Measurements from ENCODE around the gene CACNA1H. TPM values are rescaled to one million over a fixed set of nuclear protein-coding genes. Genes with fewer than 3 reads are reported as not detected.

Gene CACNA1H
- total RNA-seq, 1 experiment from 2014 or later, result 24.3 TPM

- ChIA-PET POLR2A (no interaction called here), CTCF (no interaction called here), RAD21 (ENCODE audit: low non-redundant PET in 1 of 2, low total read pairs in 2 of 2, uncharacterized antibody in 2 of 2, unreplicated experiment in 2 of 2) (no interaction called here)
- Histone ChIP-seq H3K36me3 (ENCODE audit: control insufficient read depth in 1 of 2, insufficient read depth in 2 of 2, low read length in 2 of 2) (no peaks in the 10 kb centered on the region), H2AFZ (ENCODE audit: low read depth, low read length, poor library complexity, severe bottlenecking) (no peak overlapping the region), H3K9me3 (ENCODE audit: control insufficient read depth in 1 of 2, insufficient read depth in 1 of 2, low read depth in 1 of 2, low read length in 2 of 2) (no peaks in the 10 kb centered on the region), H3K27me3 (ENCODE audit: insufficient read depth, low read length) (no peaks in the 10 kb centered on the region), H3K4me3 (replicated peaks in 1 of 2; ENCODE audit: low read depth in 1 of 2, low read length in 2 of 2) (no peak overlapping the region), H3K9ac (ENCODE audit: low read length) (no peak overlapping the region), H4K20me1 (ENCODE audit: insufficient read depth) (no peaks in the 10 kb centered on the region), H3K27ac (ENCODE audit: low read depth, low read length) (no peak overlapping the region; the same call in 1 of the 2 replicates), H3K4me1 (ENCODE audit: control insufficient read depth in 1 of 2, insufficient read depth in 2 of 2, low read length in 2 of 2) (peaks cover 24 to 42% of the 10 kb centered on the region in 2 experiments), H3K79me2 (ENCODE audit: insufficient read depth, low read length) (no peaks in the 10 kb centered on the region; the same call in 1 of the 2 replicates), H3K9me2 (ENCODE audit: insufficient read depth) (no peaks in the 10 kb centered on the region), H3K4me2 (ENCODE audit: low read length) (no peak overlapping the region)
- BruUV-seq (replicated peaks), result no TSS peak
- TF ChIP-seq MAX (IDR thresholded peaks at IDR 0.05) (no peak), CTCF (IDR thresholded peaks at IDR 0.05 in 2 of 3, conservative IDR thresholded peaks at IDR 0.05 in 1 of 3; ENCODE audit: borderline replicate concordance in 1 of 3, insufficient read depth in 1 of 3, low read depth in 2 of 3, low read length in 2 of 3) (peak in 2 of 3 experiments; percentile 29 to 30; a peak in 3 of 6 replicates)
- ATAC-seq, result no peak
- DNase-seq (ENCODE audit: low read depth, low spot score), result no peak
- intact Hi-C loops (cut with micrococcal nuclease), result no loop called here
These were observed 31.4 kb downstream of the CACNA1H start for GRCh38 chr16:1184156-1184868.

GRCh38 chr16:1184980-1185379 is 32.1 kb downstream of the CACNA1H start:
- intact Hi-C loops (cut with micrococcal nuclease), result no loop called here
- BruUV-seq (replicated peaks), result no TSS peak
- Histone ChIP-seq H3K4me2 (ENCODE audit: low read length) (no peak overlapping the region), H3K9me2 (ENCODE audit: insufficient read depth) (no peaks in the 10 kb centered on the region), H3K36me3 (ENCODE audit: control insufficient read depth in 1 of 2, insufficient read depth in 2 of 2, low read length in 2 of 2) (no peaks in the 10 kb centered on the region), H3K4me3 (replicated peaks in 1 of 2; ENCODE audit: low read depth in 1 of 2, low read length in 2 of 2) (no peak overlapping the region), H4K20me1 (ENCODE audit: insufficient read depth) (no peaks in the 10 kb centered on the region), H3K9ac (ENCODE audit: low read length) (no peak overlapping the region), H3K4me1 (ENCODE audit: control insufficient read depth in 1 of 2, insufficient read depth in 2 of 2, low read length in 2 of 2) (peaks cover 24 to 40% of the 10 kb centered on the region in 2 experiments), H3K79me2 (ENCODE audit: insufficient read depth, low read length) (no peaks in the 10 kb centered on the region; the same call in 1 of the 2 replicates), H3K9me3 (ENCODE audit: control insufficient read depth in 1 of 2, insufficient read depth in 1 of 2, low read depth in 1 of 2, low read length in 2 of 2) (no peaks in the 10 kb centered on the region), H2AFZ (ENCODE audit: low read depth, low read length, poor library complexity, severe bottlenecking) (no peak overlapping the region), H3K27me3 (ENCODE audit: insufficient read depth, low read length) (no peaks in the 10 kb centered on the region), H3K27ac (ENCODE audit: low read depth, low read length) (no peak overlapping the region)
- ChIA-PET POLR2A (no interaction called here), RAD21 (ENCODE audit: low non-redundant PET in 1 of 2, low total read pairs in 2 of 2, uncharacterized antibody in 2 of 2, unreplicated experiment in 2 of 2) (no interaction called here), CTCF (no interaction called here)
- no peak for TF ChIP-seq SIN3A (IDR thresholded peaks at IDR 0.05; ENCODE audit: low read depth)
- TF ChIP-seq ELF1 (IDR thresholded peaks at IDR 0.05; ENCODE audit: borderline replicate concordance, low read depth), result no peak
- TF ChIP-seq EGR1 (IDR thresholded peaks at IDR 0.05; ENCODE audit: low read depth), result no peak
- TF ChIP-seq ATF3 (IDR thresholded peaks at IDR 0.05), result no peak
- no peak for TF ChIP-seq FOSL1 (IDR thresholded peaks at IDR 0.05; ENCODE audit: low read depth)
- no peak for TF ChIP-seq ZNF274 (IDR thresholded peaks at IDR 0.05; ENCODE audit: low read depth, low read length)
- no peak for TF ChIP-seq EZH2phosphoT487 (IDR thresholded peaks at IDR 0.05; ENCODE audit: borderline replicate concordance)
- no peak for TF ChIP-seq YY1 (IDR thresholded peaks at IDR 0.05; ENCODE audit: extremely low read depth, insufficient replicate concordance, low read depth, low read length)
- TF ChIP-seq POLR2AphosphoS5 (IDR thresholded peaks at IDR 0.05; ENCODE audit: low read depth, low read length), result no peak
- TF ChIP-seq REST (IDR thresholded peaks at IDR 0.05; ENCODE audit: low read depth), result no peak
- ATAC-seq, result no peak
- no peak for DNase-seq (ENCODE audit: low read depth, low spot score)
